Fibroblast of skin of back (primary cell): ENCODE measurements around the gene HOXA10.

Source experiments
- DNase-seq: peaks from one replicate; pipeline ENCODE4 v3.0.0-alpha.2; 2013

The HOXA10 gene

DNA sequence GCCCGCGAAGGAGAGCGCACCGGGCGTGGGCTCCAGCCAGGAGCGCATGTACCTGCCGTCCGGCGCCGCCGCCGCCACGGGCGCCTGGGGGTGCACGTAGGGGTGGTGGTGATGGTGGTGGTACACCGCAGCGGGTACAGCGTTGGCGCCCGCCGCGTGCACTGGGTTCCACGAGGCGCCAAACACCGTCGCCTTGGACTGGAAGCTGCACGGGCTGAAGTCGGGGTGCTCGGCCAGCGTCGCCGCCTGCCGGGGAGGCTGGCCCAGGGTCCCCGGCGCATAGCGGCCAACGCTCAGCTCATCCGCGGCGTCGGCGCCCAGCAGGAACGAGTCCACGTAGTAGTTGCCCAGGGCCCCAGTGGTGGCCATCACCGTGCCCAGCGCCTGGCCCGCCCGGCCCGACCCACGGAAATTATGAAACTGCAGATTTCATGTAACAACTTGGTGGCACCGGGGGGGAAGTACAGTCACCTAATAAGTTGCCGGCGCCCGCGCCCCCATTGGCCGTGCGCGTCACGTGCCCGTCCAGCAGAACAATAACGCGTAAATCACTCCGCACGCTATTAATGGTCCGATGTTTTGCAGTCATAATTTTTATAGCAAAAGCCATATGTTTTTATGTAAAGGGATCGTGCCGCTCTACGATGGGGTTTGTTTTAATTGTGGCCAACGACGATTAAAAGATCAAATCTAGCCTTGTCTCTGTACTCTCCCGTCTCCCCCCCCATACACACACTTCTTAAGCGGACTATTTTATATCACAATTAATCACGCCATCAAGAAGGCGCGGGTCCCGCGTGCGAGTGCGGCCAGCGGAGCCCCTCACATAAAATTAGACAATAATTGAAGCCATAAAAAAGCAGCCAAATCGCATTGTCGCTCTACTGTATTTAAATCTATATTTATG, 8.8 kb downstream of the HOXA10 start, which contains the start of gene HOXA9:
TSS of gene HOXA9 (minus strand) at position 449 of the 907 bp plus-strand sequence. CDS start at position 369, 80 bp downstream.
- DNase-seq: no peak

DNA sequence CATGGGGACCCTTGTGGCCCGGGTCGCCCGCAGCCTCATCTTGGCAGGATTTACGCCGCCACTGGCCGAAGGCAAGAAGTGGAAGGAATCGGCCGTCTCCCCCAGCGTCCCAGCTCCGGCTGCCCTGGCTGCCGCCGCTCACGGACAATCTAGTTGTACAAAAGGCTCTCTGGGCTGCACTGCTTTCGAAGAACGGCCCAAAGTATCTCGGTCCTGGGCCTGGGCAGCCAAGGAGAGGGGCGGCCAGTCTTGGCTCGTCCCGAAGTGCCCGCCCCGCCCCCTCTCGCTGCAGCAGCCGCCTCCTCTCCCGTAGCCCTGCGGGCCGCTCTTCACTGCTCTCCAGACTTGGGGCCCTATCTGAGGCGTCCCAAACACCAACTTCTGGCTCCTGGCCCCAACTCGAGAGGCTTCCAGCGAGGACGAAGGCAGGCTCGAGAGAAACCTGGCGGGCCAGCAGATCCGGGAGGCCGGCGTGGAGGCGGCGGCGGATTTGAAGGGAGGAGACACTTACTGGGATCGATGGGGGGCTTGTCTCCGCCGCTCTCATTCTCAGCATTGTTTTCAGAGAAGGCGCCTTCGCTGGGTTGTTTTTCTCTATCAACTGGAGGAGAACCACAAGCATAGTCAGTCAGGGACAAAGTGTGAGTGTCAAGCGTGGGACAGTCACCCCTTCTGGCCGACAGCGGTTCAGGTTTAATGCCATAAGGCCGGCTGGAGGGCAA, 9.6 kb downstream of the HOXA10 start:
- no peak for DNase-seq

DNA sequence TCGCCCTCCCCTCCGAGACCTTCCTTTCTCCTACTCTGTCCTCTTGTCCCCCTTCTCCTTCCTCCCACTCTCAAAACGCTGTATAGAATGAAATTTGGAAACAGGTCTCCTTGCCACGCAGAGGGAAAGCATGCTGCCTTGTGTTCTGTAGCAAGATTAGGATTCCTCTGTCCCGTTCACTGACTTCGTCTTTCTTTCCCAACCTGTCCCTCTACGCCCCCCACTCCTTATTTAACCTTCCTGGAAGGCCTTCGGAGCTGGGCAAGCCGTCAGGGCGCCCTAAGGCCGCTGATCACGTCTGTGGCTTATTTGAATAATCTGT, 10.1 kb downstream of the HOXA10 start:
- no peak for DNase-seq

DNA sequence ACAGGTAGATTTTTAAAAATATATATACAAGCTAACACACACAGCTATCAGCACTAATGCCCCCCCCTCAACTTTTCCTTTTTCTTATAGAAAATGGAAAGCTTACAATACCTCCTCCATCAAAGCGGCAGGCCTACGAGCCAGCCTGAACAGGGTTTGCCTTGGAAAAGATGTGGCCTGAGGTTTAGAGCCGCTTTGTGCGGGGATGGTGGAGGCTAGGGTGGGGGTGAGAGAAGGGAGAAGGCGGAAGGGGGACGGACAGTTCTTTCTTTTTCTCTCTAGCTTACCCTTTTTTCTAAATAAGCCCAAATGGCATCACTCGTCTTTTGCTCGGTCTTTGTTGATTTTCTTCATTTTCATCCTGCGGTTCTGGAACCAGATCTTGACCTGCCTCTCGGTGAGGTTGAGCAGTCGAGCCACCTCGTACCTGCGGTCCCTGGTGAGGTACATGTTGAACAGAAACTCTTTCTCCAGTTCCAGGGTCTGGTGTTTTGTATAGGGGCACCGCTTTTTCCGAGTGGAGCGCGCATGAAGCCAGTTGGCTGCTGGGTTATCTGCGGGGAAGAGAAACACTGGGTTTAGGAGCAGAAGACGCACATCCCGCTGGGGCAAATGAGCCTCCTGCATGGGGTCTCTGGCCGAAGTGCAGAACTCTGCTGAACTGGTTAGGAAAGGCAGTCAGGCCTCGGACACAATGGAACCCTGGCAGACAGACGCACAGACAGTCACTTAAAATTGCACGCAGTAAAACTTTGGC, 10.7 kb downstream of the HOXA10 start:
- DNase-seq: no peak

DNA sequence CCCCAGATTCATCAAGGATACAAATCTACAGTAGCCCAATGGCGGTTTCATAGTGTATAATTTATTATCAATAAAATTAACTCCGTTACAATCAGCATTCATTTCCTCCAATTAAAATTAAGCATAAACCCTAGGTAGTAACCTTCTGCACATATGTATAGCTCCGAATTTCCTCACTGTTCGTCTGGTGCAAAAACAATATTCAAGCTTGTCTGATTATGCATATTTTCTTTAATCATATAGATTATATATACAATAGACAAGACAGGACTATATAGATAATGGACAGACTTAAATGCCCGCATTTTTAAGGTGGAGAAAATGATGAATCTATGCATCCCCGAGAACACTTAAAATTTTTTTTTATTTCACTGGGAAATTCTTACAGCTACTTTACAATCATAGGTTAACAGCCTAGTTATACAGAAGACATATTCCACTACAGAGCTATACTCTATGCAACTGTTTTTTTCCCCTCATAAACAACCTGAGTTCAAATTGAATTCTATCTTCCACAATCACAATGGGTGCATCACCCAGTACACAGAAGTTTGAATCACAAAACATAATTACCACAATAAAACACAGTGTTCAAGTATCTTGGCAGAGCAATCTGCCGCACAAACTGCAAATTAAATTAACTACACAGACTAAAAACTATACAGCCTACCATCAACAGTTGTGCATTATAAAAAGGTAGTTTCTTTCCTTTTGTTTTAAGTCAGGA, 11.4 kb downstream of the HOXA10 start:
- DNase-seq: no peak

DNA sequence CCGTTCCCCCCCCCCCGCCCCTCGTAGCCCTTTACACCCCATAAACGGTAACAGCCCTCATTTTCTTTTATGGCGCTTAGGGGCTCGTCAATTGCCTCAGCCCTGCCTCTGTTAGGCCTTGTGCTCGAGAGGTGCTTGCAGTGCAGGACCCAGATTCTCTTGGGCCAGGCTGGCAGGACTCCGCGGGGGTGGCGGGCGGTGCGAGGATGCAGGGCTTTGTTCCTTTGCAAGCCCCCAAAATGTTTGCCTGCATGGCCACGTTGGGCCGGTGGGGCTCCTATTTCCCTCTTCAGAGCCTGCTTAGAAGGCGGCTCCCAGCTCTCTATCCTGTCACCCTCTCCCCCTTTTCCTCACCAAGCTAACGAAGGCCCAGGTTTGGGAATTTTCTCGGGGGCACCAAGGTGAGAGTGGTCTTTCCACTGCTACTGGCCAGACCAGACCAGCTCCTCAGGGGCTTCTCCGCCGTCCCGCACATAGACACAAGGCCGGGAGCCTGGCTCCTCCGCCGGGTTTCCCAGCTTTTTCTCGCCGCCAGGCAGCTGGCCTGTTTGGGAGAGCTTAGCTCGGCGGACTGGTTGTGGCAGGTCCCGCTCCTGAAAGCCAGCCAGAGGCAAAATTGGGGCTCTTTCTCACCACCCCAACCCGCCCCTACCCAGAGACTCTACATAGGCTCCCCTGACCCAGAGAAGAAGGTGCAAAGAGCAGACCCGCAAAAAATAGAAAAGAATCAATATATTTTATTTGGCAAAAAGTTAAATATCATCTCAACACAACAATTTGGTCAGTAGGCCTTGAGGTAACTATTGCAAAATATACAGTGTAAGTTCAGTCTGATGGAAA, 12.2 kb downstream of the HOXA10 start:
- no peak for DNase-seq

DNA sequence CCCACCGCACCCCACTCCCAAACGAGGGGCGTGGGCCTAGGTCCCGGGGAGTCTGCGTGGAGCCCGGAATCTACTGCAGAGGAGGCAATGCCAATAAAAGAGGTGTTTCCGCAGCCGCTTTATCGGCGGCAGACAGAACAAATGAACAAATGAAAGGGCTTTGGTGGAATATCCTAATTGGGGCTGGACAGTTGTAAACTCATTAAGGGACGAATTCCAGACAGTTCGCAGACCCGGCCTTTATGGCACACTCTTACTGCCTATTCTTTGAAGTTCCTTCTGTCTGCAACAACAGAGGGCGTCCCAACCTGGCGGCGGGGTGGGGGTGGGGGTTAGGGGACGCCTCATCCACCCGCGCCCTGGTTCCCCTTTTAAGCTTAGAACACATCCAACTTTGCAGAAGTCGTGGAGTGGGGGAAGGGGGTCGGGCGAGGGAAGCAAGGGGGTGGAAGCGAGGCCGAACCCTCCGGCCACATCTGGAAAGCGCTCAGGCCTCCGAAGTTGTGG, 12.9 kb downstream of the HOXA10 start:
- no peak for DNase-seq

DNA sequence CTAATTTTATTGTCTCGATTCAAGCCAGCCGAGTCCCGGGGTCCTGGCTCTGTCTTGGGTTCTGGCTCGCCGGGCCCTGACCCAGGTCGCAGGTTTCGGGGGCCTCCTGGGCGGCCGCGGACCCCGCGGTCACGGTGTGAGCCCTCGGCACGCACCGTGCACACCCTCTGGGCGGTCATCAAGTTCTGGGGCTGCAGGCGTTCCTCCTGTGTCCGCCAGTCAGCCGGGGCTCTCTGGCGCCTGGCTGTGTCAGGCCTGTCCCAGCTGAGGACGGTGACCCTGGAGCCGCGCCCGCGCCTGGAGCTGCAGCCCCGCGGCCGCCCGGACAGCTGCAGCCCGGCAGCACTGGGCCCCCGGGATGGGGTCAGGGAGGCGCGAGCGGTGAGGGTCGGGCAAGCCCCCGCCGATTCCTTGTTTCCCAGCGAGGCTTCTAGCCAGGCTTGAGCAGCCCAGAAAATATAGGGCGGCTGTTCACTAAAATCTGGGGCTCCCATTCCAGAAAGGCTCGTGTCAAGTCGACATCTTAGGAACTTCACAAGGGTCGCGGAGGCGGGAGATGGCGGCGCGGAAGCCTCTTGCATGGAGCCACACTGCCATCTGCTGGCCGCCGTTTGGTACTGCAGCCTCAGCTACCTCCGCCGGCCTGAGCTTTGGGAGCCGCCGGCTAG, 13.4 kb downstream of the HOXA10 start:
- DNase-seq: peak; percentile 58

DNA sequence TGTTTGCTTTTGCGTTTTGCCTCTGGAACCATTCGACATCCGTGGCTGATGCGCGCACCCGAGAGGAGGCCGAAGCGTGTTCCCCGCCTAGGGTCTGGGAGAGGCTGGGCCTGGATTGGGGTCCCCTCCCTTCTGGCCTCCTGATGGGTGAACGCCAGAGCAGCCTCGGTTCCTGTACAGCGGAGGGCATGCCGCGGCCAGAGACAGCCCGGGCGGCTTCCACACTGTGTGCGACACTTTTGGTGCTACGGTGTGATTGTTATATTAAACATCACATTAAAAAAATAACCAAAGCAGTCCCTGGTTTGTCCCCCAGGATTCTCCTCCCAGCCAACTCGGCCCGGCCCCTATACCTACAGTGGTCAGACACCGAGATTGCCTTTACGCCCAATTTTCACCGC, 14.0 kb downstream of the HOXA10 start:
- no peak for DNase-seq

DNA sequence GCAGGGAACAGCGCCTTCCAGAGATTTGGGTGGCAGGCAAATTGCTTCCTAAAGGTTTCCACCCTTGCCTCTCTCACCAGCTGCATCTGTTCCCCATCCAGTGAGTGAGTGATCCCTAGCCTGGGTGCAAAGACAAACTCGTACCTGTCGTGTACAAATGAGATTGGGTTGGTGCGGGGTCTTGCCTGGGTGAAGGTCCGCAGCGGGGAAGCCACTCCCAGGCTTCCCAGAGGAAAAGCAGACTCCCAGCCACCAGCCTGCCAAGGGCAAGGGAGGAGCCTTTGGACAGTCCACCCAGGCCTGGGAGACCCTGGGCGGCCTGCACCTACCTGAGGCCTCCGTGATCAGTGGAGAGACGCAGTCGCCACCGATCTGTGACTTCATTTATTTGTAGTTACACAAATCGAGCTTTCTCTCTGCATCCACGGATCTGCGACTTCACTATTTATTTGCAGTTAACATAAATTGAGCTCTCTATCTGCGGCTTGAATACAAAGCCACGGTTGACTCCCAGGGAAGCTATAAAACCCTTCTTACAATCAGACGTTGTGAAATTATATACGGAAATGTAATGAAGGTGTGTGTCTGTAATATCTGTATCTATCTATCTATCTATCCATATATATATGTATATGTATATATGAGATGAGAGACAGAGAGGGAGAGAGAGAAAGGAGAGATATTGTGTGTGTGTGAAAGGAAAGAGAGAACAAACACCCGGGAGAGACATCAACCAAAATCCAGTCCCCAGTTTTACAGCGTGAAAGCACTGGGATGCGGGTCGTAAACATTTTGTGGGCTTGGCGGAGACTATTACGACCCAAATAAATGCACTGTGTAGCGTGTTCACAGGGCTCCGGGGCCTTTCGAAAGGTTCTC, 14.6 kb downstream of the HOXA10 start:
- DNase-seq: no peak

DNA sequence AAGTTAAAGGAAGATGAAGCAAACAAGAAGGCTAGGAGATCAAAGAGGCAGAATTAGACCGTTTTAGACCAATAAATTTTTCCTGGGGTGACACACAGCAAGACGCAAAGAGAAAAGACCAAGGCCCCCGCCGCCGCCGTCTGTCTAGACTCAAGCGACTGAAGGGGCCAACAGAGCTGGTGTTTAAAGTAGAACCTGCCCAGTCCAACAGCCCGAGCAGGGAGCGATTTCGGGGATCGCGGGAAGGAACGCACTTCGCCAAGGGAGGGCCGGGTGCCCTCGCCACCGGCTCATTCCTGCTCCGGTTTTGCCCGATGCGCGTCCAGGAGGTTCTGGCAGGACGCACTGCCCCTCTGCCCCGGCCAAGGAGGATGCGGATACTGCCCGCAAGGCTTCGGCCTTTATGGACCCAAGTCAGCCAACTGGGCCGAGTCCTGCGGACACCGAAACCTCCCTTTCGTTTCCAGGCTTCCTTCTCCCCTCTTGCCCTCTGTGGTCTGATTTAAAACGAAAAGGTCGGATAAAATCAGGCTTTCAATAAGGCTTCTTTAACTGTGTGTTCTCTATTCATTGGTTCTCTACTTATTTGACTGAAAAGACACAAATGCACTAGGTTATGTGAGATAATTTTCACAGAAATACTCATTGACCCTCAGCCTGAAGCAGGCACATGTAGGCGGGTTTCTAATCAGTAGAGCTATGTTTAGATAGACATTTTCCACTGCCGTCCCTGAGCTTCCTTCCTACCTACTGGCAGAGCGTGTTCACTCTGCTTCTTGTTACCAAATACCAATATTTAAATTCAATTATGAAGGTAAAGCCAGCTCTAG, 15.5 kb downstream of the HOXA10 start:
- DNase-seq: no peak

DNA sequence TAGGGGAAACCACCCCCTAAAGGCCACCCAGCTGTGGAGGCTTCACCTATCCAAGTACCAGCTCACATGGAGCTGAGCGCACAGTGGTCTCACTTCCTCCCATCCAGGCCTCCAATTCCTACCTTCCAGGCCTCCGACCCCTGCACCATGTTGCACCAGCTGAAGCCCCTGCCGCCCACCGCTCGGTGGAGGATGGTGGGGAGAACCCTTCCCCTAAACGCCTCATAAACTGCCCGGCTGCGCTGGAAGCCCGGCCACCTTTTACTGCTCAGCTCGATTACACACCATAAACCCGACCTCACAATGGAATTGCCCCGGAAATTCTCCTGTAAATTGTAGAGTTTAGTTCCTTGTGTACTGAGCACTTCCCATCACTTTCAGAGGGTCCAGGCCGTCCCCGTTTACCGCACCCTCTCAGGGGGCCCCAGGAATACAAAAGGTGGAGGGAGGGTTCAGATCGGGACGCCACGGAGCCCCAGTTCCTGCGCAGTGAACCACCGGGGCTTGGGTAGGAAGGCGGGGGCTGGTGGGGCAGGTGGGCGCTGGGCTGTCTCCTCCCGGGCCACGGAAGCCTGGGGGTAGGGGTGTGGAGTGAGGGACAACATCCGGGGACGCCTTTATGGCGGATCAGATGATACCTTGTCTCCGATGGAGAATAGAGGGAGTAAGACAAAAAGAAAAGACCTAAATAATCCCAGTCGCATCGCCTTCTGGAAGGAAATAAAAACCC, 16.3 kb downstream of the HOXA10 start:
- DNase-seq: no peak

DNA sequence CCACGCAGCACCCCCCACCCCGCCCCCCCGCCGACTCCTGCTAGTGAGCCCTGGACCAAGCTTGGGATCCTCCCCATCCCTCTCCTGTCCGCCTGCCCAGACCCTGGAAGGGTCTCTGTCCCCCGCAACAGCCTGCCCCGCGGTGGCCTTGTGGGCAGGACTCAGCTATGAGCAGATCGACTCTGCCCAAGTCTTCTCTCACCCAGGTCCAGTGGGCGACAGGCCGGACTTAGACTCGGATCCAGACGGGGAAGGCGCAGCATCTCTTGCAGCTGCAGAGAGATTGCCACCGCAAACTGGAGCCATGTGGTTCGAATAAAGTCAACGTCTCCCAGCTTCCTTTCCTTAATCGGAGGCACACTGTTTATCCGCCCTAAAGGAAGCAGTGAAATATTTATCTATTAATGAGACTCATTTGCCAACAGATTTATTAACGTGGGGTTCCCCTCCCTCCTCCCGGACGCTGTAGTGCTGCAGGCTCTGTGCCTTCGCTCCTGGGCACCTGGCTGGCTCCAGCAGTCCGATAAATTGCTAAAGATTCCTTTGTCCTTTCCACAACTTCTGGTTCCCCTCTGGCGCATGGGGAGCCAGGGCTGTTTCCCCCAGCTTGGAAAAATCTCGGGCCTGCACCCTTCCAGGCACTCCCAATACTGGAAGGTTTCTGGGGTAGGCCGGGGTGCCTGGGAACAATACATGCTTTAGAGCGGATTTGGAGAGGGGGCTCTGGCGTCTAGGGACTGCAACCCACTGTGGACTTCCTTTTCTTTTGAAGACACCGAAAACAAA, 17.0 kb downstream of the HOXA10 start:
- DNase-seq: no peak

DNA sequence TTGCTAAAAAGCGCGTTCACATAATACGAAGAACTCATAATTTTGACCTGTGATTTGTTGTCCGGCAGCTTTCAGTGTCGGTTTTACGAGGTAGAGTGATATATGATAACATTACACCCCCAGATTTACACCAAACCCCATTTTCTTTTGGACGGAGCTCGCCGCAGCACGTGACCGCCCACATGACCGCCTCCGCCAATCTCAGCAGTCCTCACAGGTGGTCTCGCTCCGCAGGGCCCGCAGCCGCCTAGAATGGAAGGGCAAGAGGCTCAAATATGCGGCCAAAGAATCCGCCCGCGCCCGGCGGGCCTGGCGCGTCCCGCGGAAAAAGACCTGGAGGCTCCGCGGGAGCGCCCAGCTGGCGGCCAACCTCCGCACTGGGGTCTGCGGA, 17.6 kb downstream of the HOXA10 start, which contains the start of gene HOXA7:
TSS of gene HOXA7 (minus strand) at position 168 of the 391 bp plus-strand sequence. CDS start at position 38, 130 bp downstream.
- no peak for DNase-seq

DNA sequence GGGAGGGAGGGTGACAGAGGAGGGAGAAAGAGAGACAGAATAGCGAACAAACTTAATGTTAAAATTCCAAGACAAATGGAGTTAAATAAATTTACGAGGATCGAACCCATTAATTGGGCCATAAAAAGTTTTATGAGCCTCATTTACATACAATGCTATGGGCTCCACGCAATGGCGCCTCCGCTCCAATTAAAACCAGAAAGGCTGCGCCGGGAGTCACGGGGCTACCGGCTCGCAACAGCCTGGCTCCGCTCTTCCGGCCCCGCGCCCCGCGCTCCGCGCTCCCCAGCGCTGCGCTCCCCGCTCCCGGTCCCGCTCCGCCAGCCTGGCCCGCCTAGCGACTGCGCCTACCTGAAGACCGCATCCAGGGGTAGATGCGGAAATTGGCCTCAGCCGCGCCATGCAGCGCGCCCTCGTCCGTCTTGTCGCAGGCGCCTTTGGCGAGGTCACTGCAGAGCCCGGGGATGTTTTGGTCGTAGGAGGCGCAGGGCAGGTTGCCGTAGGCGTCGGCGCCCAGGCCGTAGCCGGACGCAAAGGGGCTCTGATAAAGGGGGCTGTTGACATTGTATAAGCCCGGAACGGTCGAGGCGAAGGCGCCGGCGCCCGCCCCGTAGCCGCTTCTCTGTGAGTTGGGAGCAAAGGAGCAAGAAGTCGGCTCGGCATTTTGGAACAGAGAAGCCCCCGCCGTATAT, 18.2 kb downstream of the HOXA10 start:
- no peak for DNase-seq
